B cell (primary cell): ENCODE results near the gene EPHA2. TPM values are rescaled to one million over a fixed set of nuclear protein-coding genes. Genes with fewer than 3 reads are reported as not detected.

ENCODE experiments used
- ATAC-seq: fragments of 200-7000 bp; cut with Tn5 transposase; one replicate; pipeline ENCODE4 v1.10.0; 2021; ENCODE audit warnings: low read depth, mild to moderate bottlenecking, moderate number of reproducible peaks, moderate library complexity
- CTCF ChIA-PET: fragments of 350-600 bp; sonication (Branson Sonifier 250); formaldehyde crosslinking; loops from one replicate; lab custom pipeline; 2021; ENCODE audit warnings: antibody characterized with exemption, inconsistent platforms; lab: Charles Lee
- POLR2A ChIA-PET: fragments of 350-600 bp; sonication (Branson Sonifier 250); formaldehyde crosslinking; loops from one replicate; lab custom pipeline; 2021; ENCODE audit warnings: antibody characterized with exemption; lab: Charles Lee
- DNase-seq: peaks from one replicate; pipeline ENCODE4 v3.0.0; 2013
- H2AFZ ChIP-seq: 2 replicates; pipeline ENCODE4 v1.6.1; 2012; ENCODE audit warnings: mild to moderate bottlenecking, low read depth, low read length; ENCODE audit not compliant: insufficient read depth, poor library complexity, severe bottlenecking
- H3K27ac ChIP-seq, 2 donors: 1 replicate in 1 of 2; 2 replicates in 1 of 2; pipeline ENCODE4 v1.5.1; 2012 to 2013; ENCODE audit warnings: low read length in 2 of 2, mild to moderate bottlenecking in 2 of 2, moderate library complexity in 1 of 2
- H3K27me3 ChIP-seq, 4 experiments: fragments of 200-600 bp in 1 of 4; sonication (generic) in 1 of 4; replicated peaks in 1 of 4; 1 replicate in 2 of 4; 2 replicates in 2 of 4; pipeline versions ENCODE4 v1.6.1 to v1.7.0; 2013 to 2016; ENCODE audit warnings: low read length in 3 of 4, mild to moderate bottlenecking in 2 of 4, mixed read lengths in 1 of 4, moderate library complexity in 1 of 4; ENCODE audit not compliant: insufficient read depth in 4 of 4, control insufficient read depth in 3 of 4; ENCODE audit errors: control extremely low read depth in 1 of 4
- H3K36me3 ChIP-seq, 2 experiments: replicated peaks in 1 of 2; 1 replicate in 1 of 2; 2 replicates in 1 of 2; pipeline versions ENCODE4 v1.6.1 to v1.7.1; 2013; ENCODE audit warnings: low read length in 1 of 2; ENCODE audit not compliant: insufficient read depth in 2 of 2, control insufficient read depth in 1 of 2; ENCODE audit errors: control extremely low read depth in 1 of 2, extremely low read depth in 1 of 2
- H3K4me1 ChIP-seq, 2 donors: fragments of 200-600 bp in 1 of 2; sonication (generic) in 1 of 2; 1 replicate in 1 of 2; 2 replicates in 1 of 2; pipeline versions ENCODE4 v1.5.1 to v1.6.1; 2013 to 2017; ENCODE audit warnings: low read length in 2 of 2; ENCODE audit not compliant: control insufficient read depth in 2 of 2, insufficient read depth in 2 of 2
- H3K4me2 ChIP-seq: replicated peaks from 2 replicates; pipeline ENCODE3; 2012; ENCODE audit warnings: mild to moderate bottlenecking, low read depth, low read length; ENCODE audit not compliant: poor library complexity, severe bottlenecking
- H3K4me3 ChIP-seq, 5 experiments: fragments of 200-600 bp in 1 of 5; sonication (generic) in 1 of 5; 1 replicate in 3 of 5; 2 replicates in 2 of 5; pipeline versions ENCODE4 v1.5.1 to v1.7.0; 2011 to 2016; ENCODE audit warnings: low read length in 4 of 5, mild to moderate bottlenecking in 4 of 5, low read depth in 2 of 5, control low read depth in 1 of 5, moderate library complexity in 1 of 5; ENCODE audit not compliant: insufficient read depth in 1 of 5; ENCODE audit errors: control extremely low read depth in 1 of 5, extremely low read depth in 1 of 5
- H3K79me2 ChIP-seq: fragments of 200-600 bp; sonication (generic); one replicate; pipeline ENCODE4 v1.6.0; 2016; ENCODE audit warnings: low read length; ENCODE audit not compliant: control insufficient read depth, insufficient read depth
- H3K9ac ChIP-seq: fragments of 200-600 bp; sonication (generic); 2 replicates; pipeline ENCODE4 v1.6.1; 2017; ENCODE audit warnings: mild to moderate bottlenecking, low read length, moderate library complexity
- H3K9me3 ChIP-seq, 3 donors: one replicate each; pipeline versions ENCODE4 v1.6.1 to v1.7.1; 2013; ENCODE audit warnings: low read length in 2 of 3; ENCODE audit not compliant: control insufficient read depth in 2 of 3, insufficient read depth in 1 of 3; ENCODE audit errors: control extremely low read depth in 1 of 3
- H4K20me1 ChIP-seq: 2 replicates; pipeline ENCODE4 v1.6.0; 2012; ENCODE audit warnings: mild to moderate bottlenecking, low read length; ENCODE audit not compliant: insufficient read depth, control insufficient read depth, poor library complexity, severe bottlenecking
- H3K27ac Mint-ChIP-seq: one replicate; pipeline ENCODE4 v1.8.0; 2021; ENCODE audit warnings: mixed read lengths
- H3K27me3 Mint-ChIP-seq: one replicate; pipeline ENCODE4 v1.8.0; 2021; ENCODE audit warnings: mixed read lengths
- H3K4me1 Mint-ChIP-seq: one replicate; pipeline ENCODE4 v1.8.0; 2021; ENCODE audit warnings: mixed read lengths
- H3K4me3 Mint-ChIP-seq: one replicate; pipeline ENCODE4 v1.8.0; 2021; ENCODE audit warnings: mixed read lengths
- H3K9me3 Mint-ChIP-seq: one replicate; pipeline ENCODE4 v1.8.0; 2022; ENCODE audit warnings: mixed read lengths; ENCODE audit not compliant: insufficient read depth
- EZH2 ChIP-seq: IDR thresholded peaks from 2 replicates; pipeline ENCODE4 v1.6.1; 2012; ENCODE audit warnings: borderline replicate concordance, low read depth, mild to moderate bottlenecking, moderate library complexity, low read length; ENCODE audit not compliant: insufficient read depth, poor library complexity, severe bottlenecking
- WGBS: methylation state at CpG from one replicate; pipeline ENCODE4 v1.1.5; 2013; ENCODE audit warnings: missing lambda C conversion rate; ENCODE audit not compliant: insufficient coverage; 5-methylcytosine and 5-hydroxymethylcytosine counted together
- intact Hi-C: fragments of 100-400 bp; cut with micrococcal nuclease; formaldehyde crosslinking; loops from one replicate; pipeline ENCODE4 v1.10.0; 2022
- polyA plus RNA-seq: library from polyadenylated mRNA; depleted of rRNA; stranded (reverse); fragments of >200 nt; gene quantifications from 2 replicates; pipeline ENCODE4 v1.2.3, GENCODE V29; 2012
- total RNA-seq, 2 donors: library from RNA; stranded (reverse); fragments of 120-200 nt in 1 of 2; gene quantifications; 1 replicate in 1 of 2; 2 replicates in 1 of 2; pipeline versions ENCODE4 v1.2.3 to v1.2.4, GENCODE V29; 2013 to 2022
- TF ChIP-seq, protein P1 (sequence below): fragments of 200-600 bp; IDR thresholded peaks from one replicate; pipeline ENCODE4 v1.8.0; 2022; ENCODE audit warnings: antibody characterized with exemption, mild to moderate bottlenecking

EPHA2 gene
- total and polyA plus RNA-seq, 2 donors (not counting 1 experiment from before 2014, with no cell fraction given) = 0.12 TPM; not detected in 1

DNA sequence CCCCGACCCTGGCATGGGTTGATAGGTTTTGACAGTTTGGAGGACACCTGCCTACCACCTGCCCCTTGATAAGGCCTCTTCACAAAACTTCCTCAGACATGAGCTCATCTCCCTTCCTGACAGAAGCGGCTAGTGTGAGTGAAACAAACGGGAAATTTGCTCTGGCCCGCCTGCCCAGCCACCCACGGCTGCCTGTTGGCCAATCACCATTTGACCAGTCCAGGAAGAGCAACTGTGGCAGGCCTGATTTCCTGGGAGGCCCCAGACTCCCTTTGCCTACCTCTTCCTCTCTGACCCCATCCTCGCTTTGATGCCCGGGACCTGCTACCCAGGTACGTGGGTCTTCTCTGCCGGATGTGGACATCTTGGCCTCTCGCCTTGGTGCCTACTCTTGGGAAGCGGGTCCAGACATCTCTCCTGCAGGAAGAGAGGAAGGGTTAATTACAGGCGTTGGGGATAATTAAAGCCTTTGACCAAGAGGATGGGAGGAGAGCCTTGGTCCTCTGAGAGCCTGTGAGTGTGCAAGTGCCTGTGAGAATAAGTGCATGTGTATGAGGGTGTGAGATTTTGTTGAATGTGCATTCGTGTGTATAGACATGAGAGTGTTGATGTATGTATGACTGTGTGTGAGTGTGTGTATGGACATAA lies 1.1 kb upstream of the EPHA2 start:
- no peak overlapping the region for H3K9ac ChIP-seq
- WGBS = 86% methylated on average over 7 of the region's 13 CpGs
- H3K4me3 Mint-ChIP-seq = peak overlapping the region; percentile 0
- H3K9me3 ChIP-seq = peaks cover 0 to 20% (median 0%) of the 10 kb centered on the region in 3 donors
- H3K4me3 ChIP-seq = no peak overlapping the region
- no peak overlapping the region for H3K27ac ChIP-seq
- no peaks in the 10 kb centered on the region for H3K9me3 Mint-ChIP-seq
- H3K4me2 ChIP-seq = no peak overlapping the region
- DNase-seq (no peak), ATAC-seq (no peak)
- peaks cover 29 to 30% of the 10 kb centered on the region in 2 donors for H3K4me1 ChIP-seq
- intact Hi-C loops = no loop called here
- no peak overlapping the region for H2AFZ ChIP-seq
- H4K20me1 ChIP-seq = no peaks in the 10 kb centered on the region
- no peak overlapping the region for H3K27ac Mint-ChIP-seq
- H3K4me1 Mint-ChIP-seq = peaks cover 29% of the 10 kb centered on the region
- CTCF ChIA-PET = interaction anchor here (0.7 kb wide), 1 partner anchor 77 kb away, joined by 3 read pairs; no protein-coding TSS in a partner anchor
- H3K36me3 ChIP-seq = no peaks in the 10 kb centered on the region
- no peaks in the 10 kb centered on the region for H3K79me2 ChIP-seq
- POLR2A ChIA-PET = no interaction called here
- TF ChIP-seq, protein P1, sequence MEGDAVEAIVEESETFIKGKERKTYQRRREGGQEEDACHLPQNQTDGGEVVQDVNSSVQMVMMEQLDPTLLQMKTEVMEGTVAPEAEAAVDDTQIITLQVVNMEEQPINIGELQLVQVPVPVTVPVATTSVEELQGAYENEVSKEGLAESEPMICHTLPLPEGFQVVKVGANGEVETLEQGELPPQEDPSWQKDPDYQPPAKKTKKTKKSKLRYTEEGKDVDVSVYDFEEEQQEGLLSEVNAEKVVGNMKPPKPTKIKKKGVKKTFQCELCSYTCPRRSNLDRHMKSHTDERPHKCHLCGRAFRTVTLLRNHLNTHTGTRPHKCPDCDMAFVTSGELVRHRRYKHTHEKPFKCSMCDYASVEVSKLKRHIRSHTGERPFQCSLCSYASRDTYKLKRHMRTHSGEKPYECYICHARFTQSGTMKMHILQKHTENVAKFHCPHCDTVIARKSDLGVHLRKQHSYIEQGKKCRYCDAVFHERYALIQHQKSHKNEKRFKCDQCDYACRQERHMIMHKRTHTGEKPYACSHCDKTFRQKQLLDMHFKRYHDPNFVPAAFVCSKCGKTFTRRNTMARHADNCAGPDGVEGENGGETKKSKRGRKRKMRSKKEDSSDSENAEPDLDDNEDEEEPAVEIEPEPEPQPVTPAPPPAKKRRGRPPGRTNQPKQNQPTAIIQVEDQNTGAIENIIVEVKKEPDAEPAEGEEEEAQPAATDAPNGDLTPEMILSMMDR = no peak
- TF ChIP-seq EZH2 = no peak
- H3K27me3 Mint-ChIP-seq = peaks cover 14% of the 10 kb centered on the region
- peaks cover 0 to 46% (median 20%) of the 10 kb centered on the region in 4 experiments for H3K27me3 ChIP-seq

DNA sequence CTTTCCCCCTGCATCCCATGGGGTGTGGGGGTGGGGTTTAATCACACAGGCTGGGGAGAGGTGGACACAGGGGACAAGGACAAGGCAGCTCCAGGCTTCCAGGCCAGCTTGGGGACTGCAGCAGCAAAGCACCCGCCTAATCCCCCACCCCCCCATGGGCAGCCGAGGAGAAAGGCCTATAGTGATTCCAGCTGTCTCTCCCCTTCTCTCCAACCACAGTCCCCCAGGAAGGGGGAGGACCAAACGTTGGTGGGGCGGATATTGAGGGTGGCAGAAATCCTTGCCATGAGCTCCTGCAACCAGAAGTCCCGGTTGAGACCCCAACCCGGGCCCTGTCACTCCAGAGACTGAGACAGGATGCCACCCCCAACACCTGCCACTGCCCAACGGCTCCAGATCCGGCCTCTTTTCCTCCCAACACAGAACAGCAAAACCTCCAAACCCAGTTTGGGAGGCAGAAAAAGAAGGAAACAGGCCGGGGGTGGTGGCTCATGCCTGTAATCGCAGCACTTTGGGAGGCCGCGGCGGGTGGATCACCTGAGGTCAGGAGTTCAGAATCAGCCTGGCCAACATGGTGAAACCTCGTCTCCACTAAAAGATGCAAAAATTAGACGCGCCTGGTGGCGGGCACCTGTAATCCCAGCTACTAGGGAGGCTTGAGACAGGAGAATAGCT lies 1.7 kb downstream of the EPHA2 start:
- H3K9ac ChIP-seq = peak overlapping the region; percentile 49
- H3K27me3 ChIP-seq = peaks cover 0 to 69% (median 27%) of the 10 kb centered on the region in 4 experiments
- no peak for TF ChIP-seq EZH2
- TF ChIP-seq, protein P1 = no peak
- H3K9me3 ChIP-seq = peaks cover 0 to 23% (median 0%) of the 10 kb centered on the region in 3 donors
- peak overlapping the region; percentile 89 for H3K4me2 ChIP-seq
- H3K4me1 ChIP-seq = peaks cover 29 to 30% of the 10 kb centered on the region in 2 donors
- peak overlapping the region in 2 of 5 experiments; percentile 50 to 53 for H3K4me3 ChIP-seq
- ATAC-seq = no peak
- CTCF ChIA-PET = interaction anchor here (0.6 kb wide), 1 partner anchor 76 kb away, joined by 3 read pairs; no protein-coding TSS in a partner anchor
- H3K36me3 ChIP-seq = no peaks in the 10 kb centered on the region
- H3K27me3 Mint-ChIP-seq = peaks cover 22% of the 10 kb centered on the region
- POLR2A ChIA-PET = no interaction called here
- no peak overlapping the region for H3K27ac Mint-ChIP-seq
- no peak overlapping the region for H3K27ac ChIP-seq
- no peaks in the 10 kb centered on the region for H3K9me3 Mint-ChIP-seq
- intact Hi-C loops = no loop called here
- no peak overlapping the region for H2AFZ ChIP-seq
- 23% methylated on average over 13 of the region's 17 CpGs for WGBS
- no peaks in the 10 kb centered on the region for H3K79me2 ChIP-seq
- no peak for DNase-seq
- peak overlapping the region; percentile 49 for H3K4me3 Mint-ChIP-seq
- H4K20me1 ChIP-seq = no peaks in the 10 kb centered on the region
- peaks cover 28% of the 10 kb centered on the region for H3K4me1 Mint-ChIP-seq
